Measurements from ENCODE around the gene IL1R1. TPM values are rescaled to one million over a fixed set of nuclear protein-coding genes. Genes with fewer than 3 reads are reported as not detected.

The IL1R1 gene
- total RNA-seq, 1 experiment from 2014 or later, result 0.39 TPM

DNA sequence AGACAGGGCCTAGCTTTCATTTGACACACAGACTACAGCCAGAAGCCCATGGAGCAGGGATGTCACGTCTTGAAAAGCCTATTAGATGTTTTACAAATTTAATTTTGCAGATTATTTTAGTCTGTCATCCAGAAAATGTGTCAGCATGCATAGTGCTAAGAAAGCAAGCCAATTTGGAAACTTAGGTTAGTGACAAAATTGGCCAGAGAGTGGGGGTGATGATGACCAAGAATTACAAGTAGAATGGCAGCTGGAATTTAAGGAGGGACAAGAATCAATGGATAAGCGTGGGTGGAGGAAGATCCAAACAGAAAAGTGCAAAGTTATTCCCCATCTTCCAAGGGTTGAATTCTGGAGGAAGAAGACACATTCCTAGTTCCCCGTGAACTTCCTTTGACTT, 36.5 kb downstream of the IL1R1 start:
- Histone ChIP-seq H3K27me3 (ENCODE audit: insufficient read depth, low read length) (no peaks in the 10 kb centered on the region; the same call in 1 of the 2 replicates), H4K8ac (replicated peaks; ENCODE audit: insufficient read length, low read depth, low read length) (no peak overlapping the region), H2BK5ac (ENCODE audit: insufficient read length, low read length) (no peak overlapping the region), H4K20me1 (ENCODE audit: control insufficient read depth, insufficient read depth, insufficient read length) (no peaks in the 10 kb centered on the region), H2BK15ac (ENCODE audit: low read depth, low read length) (no peak overlapping the region), H3K4me1 (ENCODE audit: insufficient read depth, low read length) (no peaks in the 10 kb centered on the region), H3K4me2 (ENCODE audit: insufficient read depth, insufficient read length, low read length) (no peak overlapping the region), H3K18ac (ENCODE audit: insufficient read length, low read depth, low read length) (no peak overlapping the region), H3K9ac (ENCODE audit: extremely low read depth, insufficient read length, low read length) (no peak overlapping the region), H3T11ph (ENCODE audit: low read length) (no peak overlapping the region), H3K79me1 (ENCODE audit: insufficient read depth, low read depth, low read length, poor library complexity, severe bottlenecking) (no peaks in the 10 kb centered on the region), H3K79me2 (ENCODE audit: insufficient read depth, low read length) (no peaks in the 10 kb centered on the region), H3K9me3 (ENCODE audit: control insufficient read depth, low read depth, low read length) (no peaks in the 10 kb centered on the region), H2BK120ac (ENCODE audit: low read depth, low read length, poor library complexity, severe bottlenecking) (no peak overlapping the region), H2AFZ (ENCODE audit: low read length) (no peak overlapping the region), H3K27ac (ENCODE audit: insufficient read length, low read depth, low read length) (no peak overlapping the region), H2AK5ac (ENCODE audit: insufficient read length, low read length) (no peak overlapping the region), H3K14ac (ENCODE audit: insufficient read depth, low read length) (no peak overlapping the region), H3K56ac (ENCODE audit: insufficient read length, low read depth, low read length) (no peak overlapping the region), H3K23me2 (ENCODE audit: insufficient read length, low read depth, low read length, poor library complexity, severe bottlenecking) (no peaks in the 10 kb centered on the region), H2BK12ac (ENCODE audit: insufficient read length, low read depth, low read length) (no peak overlapping the region), H3K4ac (ENCODE audit: low read depth, low read length) (no peak overlapping the region), H3K23ac (ENCODE audit: insufficient read length, low read depth, low read length) (no peak overlapping the region), H4K91ac (ENCODE audit: insufficient read length, low read depth, low read length) (no peak overlapping the region), H4K5ac (ENCODE audit: insufficient read length, low read depth, low read length) (no peak overlapping the region), H2BK20ac (ENCODE audit: low read depth, low read length, poor library complexity, severe bottlenecking) (no peak overlapping the region)
- Mint-ChIP-seq H3K27ac (no peak overlapping the region), H3K4me1 (no peaks in the 10 kb centered on the region; a peak in 1 of 4 replicates), H3K4me3 (no peak overlapping the region), H3K9me3 (no peaks in the 10 kb centered on the region), H3K27me3 (ENCODE audit: low read depth) (peaks cover 2% of the 10 kb centered on the region; the same call in 1 of the 2 replicates), H3K36me3 (ENCODE audit: insufficient read depth in 1 of 3, low read depth in 3 of 3) (no peaks in the 10 kb centered on the region)
- TF ChIP-seq, protein P1, sequence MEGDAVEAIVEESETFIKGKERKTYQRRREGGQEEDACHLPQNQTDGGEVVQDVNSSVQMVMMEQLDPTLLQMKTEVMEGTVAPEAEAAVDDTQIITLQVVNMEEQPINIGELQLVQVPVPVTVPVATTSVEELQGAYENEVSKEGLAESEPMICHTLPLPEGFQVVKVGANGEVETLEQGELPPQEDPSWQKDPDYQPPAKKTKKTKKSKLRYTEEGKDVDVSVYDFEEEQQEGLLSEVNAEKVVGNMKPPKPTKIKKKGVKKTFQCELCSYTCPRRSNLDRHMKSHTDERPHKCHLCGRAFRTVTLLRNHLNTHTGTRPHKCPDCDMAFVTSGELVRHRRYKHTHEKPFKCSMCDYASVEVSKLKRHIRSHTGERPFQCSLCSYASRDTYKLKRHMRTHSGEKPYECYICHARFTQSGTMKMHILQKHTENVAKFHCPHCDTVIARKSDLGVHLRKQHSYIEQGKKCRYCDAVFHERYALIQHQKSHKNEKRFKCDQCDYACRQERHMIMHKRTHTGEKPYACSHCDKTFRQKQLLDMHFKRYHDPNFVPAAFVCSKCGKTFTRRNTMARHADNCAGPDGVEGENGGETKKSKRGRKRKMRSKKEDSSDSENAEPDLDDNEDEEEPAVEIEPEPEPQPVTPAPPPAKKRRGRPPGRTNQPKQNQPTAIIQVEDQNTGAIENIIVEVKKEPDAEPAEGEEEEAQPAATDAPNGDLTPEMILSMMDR (conservative IDR thresholded peaks at IDR 0.05), result no peak
- no peak for DNase-seq
- no CpG with 5 or more reads among the region's 3 CpGs for WGBS (ENCODE audit: extremely low coverage, insufficient read length, low lambda C conversion rate)
